ENCODE results near the gene ANKRD62.

GRCh38 chr18:12086249-12086648, 7.4 kb upstream of the ANKRD62 start:
- TF ChIP-seq CTCF (IDR thresholded peaks at IDR 0.05) (no peak), POLR2AphosphoS5 (IDR thresholded peaks at IDR 0.05; ENCODE audit: insufficient read depth in 1 of 2, low read depth in 1 of 2) (no peak)

Measured in vagina (tissue), 2 donors.